ENCODE measurements around the gene C11orf24. TPM values are rescaled to one million over a fixed set of nuclear protein-coding genes. Genes with fewer than 3 reads are reported as not detected.

C11orf24 gene
- total and polyA plus RNA-seq, 4 donors, result 9.8 to 50.0 (median 29.6) TPM

DNA sequence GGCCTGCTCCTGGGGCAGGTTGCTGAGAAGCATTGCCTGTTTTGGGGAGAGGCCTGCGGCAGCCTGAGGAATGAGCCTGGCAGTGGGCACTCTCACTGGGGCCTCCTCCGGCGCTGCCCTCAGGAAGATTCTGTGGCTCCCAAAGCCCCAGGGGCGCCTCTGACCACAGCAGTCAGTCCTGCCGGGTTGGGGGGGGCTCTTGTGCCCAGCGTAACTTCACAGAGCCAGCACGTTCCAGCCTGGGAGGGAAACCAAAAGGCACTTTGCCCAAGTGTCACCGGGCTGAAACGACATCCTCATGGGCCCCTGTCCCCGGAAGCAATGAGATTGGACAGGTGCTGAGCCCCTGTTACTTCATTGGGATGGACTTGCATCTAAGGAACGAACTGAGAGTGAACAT, 36.3 kb upstream of the C11orf24 start:
- ATAC-seq (ENCODE audit: insufficient read depth, low FRiP score) (no peak), DNase-seq (no peak)
- Histone ChIP-seq H3K4me3 (no peak overlapping the region), H3K27ac (ENCODE audit: low read depth in 1 of 2, low read length in 1 of 2) (no peak overlapping the region), H3K27me3 (ENCODE audit: control insufficient read depth in 3 of 3, insufficient read depth in 3 of 3, low read length in 2 of 3) (no peaks in the 10 kb centered on the region), H3K9ac (ENCODE audit: insufficient read depth in 1 of 2, low read length in 2 of 2) (no peak overlapping the region), H3K4me1 (ENCODE audit: control insufficient read depth in 5 of 5, insufficient read depth in 5 of 5, low read length in 5 of 5) (peaks cover 0 to 3% (median 0%) of the 10 kb centered on the region in 5 donors), H3K36me3 (ENCODE audit: control insufficient read depth in 4 of 4, insufficient read depth in 4 of 4, low read length in 4 of 4) (no peaks in the 10 kb centered on the region), H3K9me3 (ENCODE audit: control insufficient read depth in 4 of 4, insufficient read depth in 3 of 4, low read length in 3 of 4) (no peaks in the 10 kb centered on the region)
- 72 to 80% methylated on average over 11 of the region's 11 CpGs for WGBS, 2 donors
- TF ChIP-seq, protein P1, sequence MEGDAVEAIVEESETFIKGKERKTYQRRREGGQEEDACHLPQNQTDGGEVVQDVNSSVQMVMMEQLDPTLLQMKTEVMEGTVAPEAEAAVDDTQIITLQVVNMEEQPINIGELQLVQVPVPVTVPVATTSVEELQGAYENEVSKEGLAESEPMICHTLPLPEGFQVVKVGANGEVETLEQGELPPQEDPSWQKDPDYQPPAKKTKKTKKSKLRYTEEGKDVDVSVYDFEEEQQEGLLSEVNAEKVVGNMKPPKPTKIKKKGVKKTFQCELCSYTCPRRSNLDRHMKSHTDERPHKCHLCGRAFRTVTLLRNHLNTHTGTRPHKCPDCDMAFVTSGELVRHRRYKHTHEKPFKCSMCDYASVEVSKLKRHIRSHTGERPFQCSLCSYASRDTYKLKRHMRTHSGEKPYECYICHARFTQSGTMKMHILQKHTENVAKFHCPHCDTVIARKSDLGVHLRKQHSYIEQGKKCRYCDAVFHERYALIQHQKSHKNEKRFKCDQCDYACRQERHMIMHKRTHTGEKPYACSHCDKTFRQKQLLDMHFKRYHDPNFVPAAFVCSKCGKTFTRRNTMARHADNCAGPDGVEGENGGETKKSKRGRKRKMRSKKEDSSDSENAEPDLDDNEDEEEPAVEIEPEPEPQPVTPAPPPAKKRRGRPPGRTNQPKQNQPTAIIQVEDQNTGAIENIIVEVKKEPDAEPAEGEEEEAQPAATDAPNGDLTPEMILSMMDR (IDR thresholded peaks at IDR 0.05; ENCODE audit: control extremely low read depth, extremely low read depth), result no peak

DNA sequence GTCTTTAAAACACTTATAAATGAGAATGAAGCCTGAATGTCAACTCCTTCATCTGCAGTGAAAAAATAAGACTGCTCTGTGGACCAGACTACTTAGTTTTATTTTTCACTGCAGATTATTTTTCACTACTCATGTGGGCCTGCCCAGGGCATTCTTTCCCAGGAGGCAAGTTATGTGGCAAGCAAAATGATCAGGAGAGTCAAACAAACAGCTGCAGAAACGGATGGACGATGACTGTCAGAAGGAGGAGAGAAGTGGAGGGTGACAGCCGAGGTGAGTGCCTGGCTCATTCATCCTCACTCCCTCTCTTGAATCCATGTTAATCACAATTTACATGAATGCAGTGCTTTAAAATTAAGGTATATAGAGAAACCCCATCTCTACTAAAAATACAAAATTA, 34.9 kb upstream of the C11orf24 start:
- TF ChIP-seq, protein P1 (IDR thresholded peaks at IDR 0.05; ENCODE audit: control extremely low read depth, extremely low read depth), result no peak
- no peak overlapping the region for H3K9ac ChIP-seq (ENCODE audit: insufficient read depth in 1 of 2, low read length in 2 of 2)
- 94 to 95% methylated on average over 3 of the region's 3 CpGs for WGBS, 2 donors
- H3K4me3 ChIP-seq, result no peak overlapping the region
- H3K27ac ChIP-seq (ENCODE audit: low read depth in 1 of 2, low read length in 1 of 2), result no peak overlapping the region
- H3K4me1 ChIP-seq (ENCODE audit: control insufficient read depth in 5 of 5, insufficient read depth in 5 of 5, low read length in 5 of 5), result no peaks in the 10 kb centered on the region
- no peaks in the 10 kb centered on the region for H3K36me3 ChIP-seq (ENCODE audit: control insufficient read depth in 4 of 4, insufficient read depth in 4 of 4, low read length in 4 of 4)
- DNase-seq (no peak), ATAC-seq (ENCODE audit: insufficient read depth, low FRiP score) (no peak)
- no peaks in the 10 kb centered on the region for H3K27me3 ChIP-seq (ENCODE audit: control insufficient read depth in 3 of 3, insufficient read depth in 3 of 3, low read length in 2 of 3)
- H3K9me3 ChIP-seq (ENCODE audit: control insufficient read depth in 4 of 4, insufficient read depth in 3 of 4, low read length in 3 of 4), result no peaks in the 10 kb centered on the region

DNA sequence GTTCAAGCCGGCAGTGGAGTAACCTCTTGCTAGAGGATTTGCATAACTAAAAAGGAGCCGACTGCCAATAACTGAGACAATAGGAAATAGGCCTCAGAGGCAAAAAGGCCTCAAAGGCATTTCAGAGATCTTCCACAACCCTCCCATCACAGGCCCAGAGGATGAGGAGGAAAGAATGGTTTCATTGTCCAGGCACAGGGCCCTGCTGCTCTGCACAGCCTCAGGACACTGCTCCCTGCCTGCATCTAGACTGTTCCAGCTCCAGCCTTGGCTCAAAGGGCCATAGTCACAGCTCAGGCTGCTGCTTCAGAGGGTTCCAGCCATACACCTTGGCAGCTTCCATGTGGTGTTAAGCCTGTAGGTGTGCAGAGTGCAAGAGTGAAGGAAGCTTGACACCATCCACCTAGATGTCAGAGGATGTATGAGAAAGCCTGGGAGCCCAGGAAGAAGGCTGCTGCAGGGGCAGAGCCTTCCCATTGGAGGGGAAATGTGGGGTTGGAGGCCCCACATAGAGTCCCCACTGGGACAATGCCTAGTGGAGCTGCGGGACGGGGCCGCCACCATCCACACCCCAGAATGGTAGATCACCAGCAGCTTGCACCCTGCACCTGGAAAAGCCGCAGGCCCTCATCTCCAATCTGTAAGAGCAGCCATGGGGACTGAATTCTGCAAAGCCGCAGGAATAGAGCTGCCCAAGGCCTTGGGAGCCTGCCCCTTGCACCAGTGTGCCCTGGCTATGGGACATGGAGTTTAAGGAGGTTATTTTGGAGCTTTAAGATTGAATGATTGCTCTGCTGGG, 32.4 kb upstream of the C11orf24 start:
- Histone ChIP-seq H3K9ac (ENCODE audit: insufficient read depth in 1 of 2, low read length in 2 of 2) (no peak overlapping the region), H3K27ac (ENCODE audit: low read depth in 1 of 2, low read length in 1 of 2) (no peak overlapping the region), H3K27me3 (ENCODE audit: control insufficient read depth in 3 of 3, insufficient read depth in 3 of 3, low read length in 2 of 3) (no peaks in the 10 kb centered on the region), H3K9me3 (ENCODE audit: control insufficient read depth in 4 of 4, insufficient read depth in 3 of 4, low read length in 3 of 4) (no peaks in the 10 kb centered on the region), H3K36me3 (ENCODE audit: control insufficient read depth in 4 of 4, insufficient read depth in 4 of 4, low read length in 4 of 4) (no peaks in the 10 kb centered on the region), H3K4me1 (ENCODE audit: control insufficient read depth in 5 of 5, insufficient read depth in 5 of 5, low read length in 5 of 5) (no peaks in the 10 kb centered on the region), H3K4me3 (no peak overlapping the region)
- DNase-seq, result no peak
- ATAC-seq (ENCODE audit: insufficient read depth, low FRiP score), result no peak
- TF ChIP-seq, protein P1 (IDR thresholded peaks at IDR 0.05; ENCODE audit: control extremely low read depth, extremely low read depth), result no peak
- WGBS, 2 donors, result 94% methylated on average over 7 of the region's 7 CpGs
